Activated CD4-positive, alpha-beta T cell treated with anti-CD3 and anti-CD28 coated beads, Interleukin-2, amount 50 U/mL, for 16 hours (primary cell): ENCODE data around the gene CLIC6.
"Not testable (repeated sequence)": the region's sequence is repeated elsewhere in the genome, so short reads cannot be mapped to it uniquely, and the experiment has no call there.

Experiments used
- DNase-seq: peaks from one replicate; pipeline ENCODE4 v3.0.0-alpha.2; 2020

CLIC6 gene

GRCh38 chr21:34653522-34653921 is 15.3 kb upstream of the CLIC6 start:
- no peak for DNase-seq

DNA sequence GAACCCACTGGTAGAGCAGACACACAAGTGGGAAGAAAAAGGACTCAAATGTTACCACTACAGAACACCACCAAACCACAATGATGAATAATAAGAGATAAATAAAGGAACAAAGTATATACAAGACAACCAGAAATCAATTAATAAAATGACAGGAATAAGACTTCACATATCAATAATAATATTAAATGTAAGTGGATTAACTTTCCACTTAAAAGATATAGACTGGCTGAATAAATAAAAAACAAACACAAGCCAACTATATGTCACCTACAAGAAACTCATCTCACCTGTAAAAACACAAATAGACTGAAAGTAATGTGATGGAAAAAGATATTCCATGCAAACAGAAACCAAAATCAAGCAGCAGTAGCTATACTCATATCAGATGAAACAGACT is 6.9 kb upstream of the CLIC6 start:
- DNase-seq, result no peak

DNA sequence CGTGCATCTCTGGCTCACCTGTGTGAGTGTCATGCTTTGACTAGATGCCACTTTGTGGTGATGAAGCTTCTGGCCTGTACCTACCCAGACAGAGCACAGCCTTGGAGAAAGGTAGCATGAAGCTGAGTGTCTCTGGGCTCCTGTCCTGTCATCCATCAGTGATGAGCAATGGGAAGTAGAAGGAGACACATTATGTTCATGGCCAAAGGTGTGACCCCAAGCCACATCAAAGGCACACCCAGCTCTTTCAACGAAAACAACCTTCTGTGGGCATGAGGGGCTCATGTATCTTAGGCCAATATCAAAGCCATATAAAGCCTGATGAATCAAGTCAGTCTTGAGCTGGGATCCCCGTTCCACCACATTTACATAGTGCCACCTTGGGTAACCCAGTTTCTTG is 1.0 kb upstream of the CLIC6 start:
- no peak for DNase-seq

DNA sequence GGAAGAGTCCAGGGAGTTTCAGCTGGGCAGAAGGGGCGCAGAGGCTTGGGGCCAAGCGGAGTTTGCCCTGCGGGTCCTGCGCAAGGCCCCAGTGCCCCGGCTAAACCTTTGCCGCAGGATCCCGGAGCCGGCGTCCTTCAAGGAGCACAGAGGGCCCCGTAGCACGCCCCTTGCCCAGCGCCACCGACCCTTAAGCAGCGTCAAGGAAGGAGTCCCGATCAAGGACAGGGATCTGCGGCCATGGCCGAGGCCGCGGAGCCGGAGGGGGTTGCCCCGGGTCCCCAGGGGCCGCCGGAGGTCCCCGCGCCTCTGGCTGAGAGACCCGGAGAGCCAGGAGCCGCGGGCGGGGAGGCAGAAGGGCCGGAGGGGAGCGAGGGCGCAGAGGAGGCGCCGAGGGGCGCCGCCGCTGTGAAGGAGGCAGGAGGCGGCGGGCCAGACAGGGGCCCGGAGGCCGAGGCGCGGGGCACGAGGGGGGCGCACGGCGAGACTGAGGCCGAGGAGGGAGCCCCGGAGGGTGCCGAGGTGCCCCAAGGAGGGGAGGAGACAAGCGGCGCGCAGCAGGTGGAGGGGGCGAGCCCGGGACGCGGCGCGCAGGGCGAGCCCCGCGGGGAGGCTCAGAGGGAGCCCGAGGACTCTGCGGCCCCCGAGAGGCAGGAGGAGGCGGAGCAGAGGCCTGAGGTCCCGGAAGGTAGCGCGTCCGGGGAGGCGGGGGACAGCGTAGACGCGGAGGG is 520 bp downstream of the CLIC6 start:
- DNase-seq, result no peak

GRCh38 chr21:34669880-34670219 is 1.1 kb downstream of the CLIC6 start:
- not testable (repeated sequence) for DNase-seq

GRCh38 chr21:34670220-34670961 is 1.6 kb downstream of the CLIC6 start:
- no peak for DNase-seq

DNA sequence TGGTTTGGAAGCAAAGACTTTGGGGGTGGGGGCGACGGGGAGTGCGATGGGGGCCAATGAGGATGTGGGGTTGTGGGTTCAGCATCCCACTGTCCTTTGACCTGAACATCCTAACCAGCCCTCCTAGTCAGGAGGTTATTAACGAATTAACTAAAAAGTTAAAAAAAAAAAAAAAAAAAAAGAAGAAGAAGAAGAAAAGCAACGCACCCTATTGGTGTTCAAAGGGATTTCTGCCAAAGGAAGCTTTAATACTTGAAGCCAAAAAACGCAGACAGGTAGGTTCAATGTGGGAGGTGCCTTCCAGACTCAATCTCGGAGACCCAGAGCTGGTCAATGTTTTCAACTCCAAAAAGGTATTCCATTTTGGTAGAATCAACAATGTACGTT is 2.2 kb downstream of the CLIC6 start:
- no peak for DNase-seq

DNA sequence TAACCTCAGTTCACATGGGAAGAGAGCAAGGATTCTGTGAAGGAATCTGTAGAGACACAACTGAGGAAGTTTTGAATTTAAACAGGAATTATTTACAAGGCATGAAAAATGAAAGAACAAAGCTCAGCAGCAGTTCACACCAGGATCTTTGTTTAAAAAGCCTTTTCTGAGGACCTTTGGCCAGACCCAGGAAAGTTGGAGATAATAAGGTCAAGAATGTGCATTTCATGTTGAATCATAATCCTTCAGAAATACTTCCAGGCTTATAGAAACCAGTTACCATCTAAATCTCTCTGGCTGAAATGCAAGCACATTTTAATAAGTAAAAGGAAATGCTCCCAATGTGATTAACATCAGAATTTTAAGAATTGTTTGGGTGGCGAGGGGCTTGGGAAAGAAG is 2.7 kb downstream of the CLIC6 start:
- no peak for DNase-seq

DNA sequence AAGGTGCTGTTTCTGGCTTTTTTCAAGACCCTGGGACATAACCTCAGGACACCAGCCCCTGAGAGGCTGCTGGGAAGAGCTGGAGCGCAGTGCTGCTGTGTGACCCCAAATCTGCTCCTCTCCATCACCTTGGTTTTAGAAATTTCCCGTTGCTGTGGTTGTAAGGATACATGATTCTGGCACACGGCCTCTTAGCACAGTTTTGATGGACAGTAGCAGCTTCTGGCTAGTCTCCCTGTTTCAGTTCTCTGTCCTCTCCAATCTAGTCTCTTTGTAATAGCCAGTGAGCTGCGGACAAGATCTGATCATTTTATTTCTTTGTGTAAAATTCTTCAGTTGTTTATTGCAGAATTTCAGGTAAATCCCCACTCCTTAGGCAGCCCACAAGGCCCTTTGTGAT is 3.1 kb downstream of the CLIC6 start:
- no peak for DNase-seq

DNA sequence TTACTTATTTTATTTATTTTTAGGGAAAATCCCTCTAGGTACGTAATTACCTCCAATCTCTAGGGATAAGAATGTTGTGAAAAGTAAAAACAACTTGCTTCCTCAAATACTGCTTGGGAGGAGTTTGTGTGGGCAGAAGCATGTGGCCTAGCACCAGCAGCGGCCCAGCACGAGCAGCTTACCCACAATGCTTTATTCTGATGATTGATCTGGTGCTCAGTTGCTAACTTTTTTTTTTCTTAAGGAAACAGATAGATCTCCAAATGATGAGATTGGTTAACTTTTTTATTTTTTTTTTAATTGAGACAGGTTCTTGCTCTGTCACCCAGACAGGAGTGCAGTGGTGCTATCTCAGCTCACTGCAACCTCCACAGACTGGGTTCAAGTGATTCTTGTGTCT is 4.2 kb downstream of the CLIC6 start:
- no peak for DNase-seq

- no peak for DNase-seq
These were observed 5.7 kb downstream of the CLIC6 start for GRCh38 chr21:34674468-34674867.

GRCh38 chr21:34675871-34676270 is 7.1 kb downstream of the CLIC6 start:
- no peak for DNase-seq

DNA sequence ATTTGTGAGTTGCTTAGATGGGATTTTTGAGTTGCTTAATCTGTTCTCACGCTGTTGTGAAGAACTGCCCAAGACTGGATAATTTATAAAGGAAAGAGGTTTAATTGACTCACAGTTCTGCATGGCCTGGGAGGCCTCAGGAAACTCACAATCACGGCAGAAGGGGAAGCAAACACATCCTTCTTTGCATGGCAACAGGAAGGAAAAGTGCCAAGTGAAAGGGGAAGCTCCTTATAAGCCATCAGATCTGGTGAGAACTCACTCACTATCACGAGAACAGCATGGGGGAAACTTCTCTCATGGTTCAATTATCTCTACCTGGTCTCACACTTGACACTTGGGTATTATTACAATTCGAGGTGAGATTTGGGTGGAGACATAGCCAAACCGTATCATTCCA is 10.3 kb downstream of the CLIC6 start:
- no peak for DNase-seq

GRCh38 chr21:34684174-34684876 is 15.5 kb downstream of the CLIC6 start:
- no peak for DNase-seq

DNA sequence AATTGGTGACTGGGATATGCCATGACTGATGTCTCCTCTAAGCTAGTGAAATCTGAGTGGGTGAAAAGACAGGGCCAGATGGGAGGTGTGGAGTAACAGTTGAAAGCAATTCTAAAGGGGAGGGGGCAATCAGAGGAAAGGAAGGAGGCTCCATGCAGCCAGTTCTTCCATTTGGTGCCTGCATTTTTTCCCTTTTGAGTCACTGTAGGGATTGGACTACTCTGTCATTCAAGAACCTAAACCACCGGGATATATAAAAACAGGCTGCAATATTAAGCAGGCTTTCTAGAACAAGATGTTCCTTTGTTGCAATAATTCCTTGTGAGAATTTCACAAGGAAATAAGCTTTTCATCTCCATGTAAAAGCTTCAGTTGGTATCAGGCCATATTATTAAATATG is 18.3 kb downstream of the CLIC6 start:
- DNase-seq, result no peak

- no peak for DNase-seq
These were observed 19.0 kb downstream of the CLIC6 start for GRCh38 chr21:34687745-34688144.

GRCh38 chr21:34688145-34688544 is 19.4 kb downstream of the CLIC6 start:
- no peak for DNase-seq

- DNase-seq, result no peak
These were observed 19.9 kb downstream of the CLIC6 start for GRCh38 chr21:34688715-34689114.

- no peak for DNase-seq
These were observed 21.4 kb downstream of the CLIC6 start for GRCh38 chr21:34690041-34690792.

DNA sequence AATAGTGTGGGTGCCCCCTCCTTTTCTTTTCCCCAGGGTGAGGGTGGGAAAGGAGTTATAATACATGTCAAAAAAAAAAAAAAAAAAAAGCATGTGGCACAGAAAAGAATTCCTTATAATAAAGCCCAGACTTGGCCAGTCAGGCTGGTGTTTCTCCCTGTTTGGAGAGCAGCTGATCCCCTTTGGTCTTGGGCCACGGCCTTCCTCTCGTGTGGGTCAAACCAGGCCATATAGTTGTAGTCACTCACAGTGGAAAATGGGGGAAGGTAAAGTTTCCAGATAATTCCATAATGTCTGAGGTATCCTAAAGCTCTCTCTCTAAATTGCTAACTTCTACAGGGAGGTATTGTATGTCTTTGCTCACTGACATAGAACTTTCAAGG is 22.0 kb downstream of the CLIC6 start:
- DNase-seq, result no peak

DNA sequence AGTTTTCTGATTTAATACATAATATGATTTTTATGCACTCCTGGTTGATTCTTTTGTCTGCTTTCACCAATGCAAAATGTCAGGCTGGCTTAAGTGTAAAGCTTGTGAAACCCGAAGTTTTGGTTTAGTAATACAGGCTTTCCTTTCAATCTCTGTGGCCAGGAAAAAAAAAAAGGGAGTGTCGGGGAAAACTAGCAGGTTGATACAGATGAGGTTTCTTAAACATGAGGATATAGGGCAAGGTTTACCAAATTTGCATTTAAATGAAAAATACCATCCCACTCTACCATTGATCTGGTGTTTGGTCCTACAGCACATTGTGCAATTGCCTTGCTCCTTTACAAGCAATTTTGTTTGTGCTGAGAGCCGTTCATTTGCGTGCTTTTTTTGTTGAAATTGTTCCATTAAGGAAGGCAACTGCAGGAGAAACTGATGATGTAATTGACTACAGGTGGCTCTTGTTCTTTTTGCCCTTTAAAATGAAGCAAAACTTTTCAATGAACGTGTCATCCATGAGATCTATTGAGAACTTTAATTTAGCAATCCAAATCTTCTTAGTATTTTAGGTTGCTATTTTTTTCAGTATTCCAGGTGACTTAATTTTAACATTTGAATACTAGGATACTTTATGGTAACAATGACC is 22.7 kb downstream of the CLIC6 start:
- DNase-seq, result no peak

DNA sequence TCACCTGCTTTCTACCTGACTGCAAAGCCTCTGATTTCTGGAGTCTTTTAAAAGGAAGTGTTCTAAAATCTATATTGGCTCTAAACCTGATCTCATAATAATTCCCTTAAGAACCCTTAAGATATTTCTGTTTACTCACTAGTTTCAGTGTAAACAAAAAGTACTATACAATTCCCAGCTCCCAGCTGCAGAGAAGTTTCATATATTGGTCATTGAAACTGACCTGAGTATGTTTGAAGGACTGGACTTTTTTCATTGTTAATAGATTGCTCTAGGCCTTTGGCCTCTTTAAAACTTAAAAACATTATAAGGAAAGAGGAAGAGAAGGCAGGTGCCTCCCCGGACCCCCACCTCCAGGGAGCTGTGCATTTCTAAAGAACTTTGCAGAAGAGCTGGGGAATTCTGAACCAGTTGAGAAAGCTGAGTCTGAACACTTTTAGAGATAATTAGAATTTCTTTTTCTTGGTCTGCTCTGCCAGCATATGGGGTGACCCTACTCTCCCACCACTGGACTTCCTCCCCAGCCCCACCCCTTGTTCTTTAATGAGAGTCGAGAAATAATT is 23.7 kb downstream of the CLIC6 start:
- no peak for DNase-seq
